ENCODE data around the gene EGFR.

The EGFR gene

GRCh38 chr7:55054758-55055157 is 35.9 kb downstream of the EGFR start:
- Histone ChIP-seq H3K79me2 (ENCODE audit: insufficient read depth, low read length) (no peaks in the 10 kb centered on the region), H2AFZ (ENCODE audit: low read depth, low read length, severe bottlenecking) (no peak overlapping the region), H3K9me2 (replicated peaks; ENCODE audit: insufficient read depth, low read length) (no peaks in the 10 kb centered on the region), H3K4me3 (ENCODE audit: insufficient read depth, low read length, poor library complexity, severe bottlenecking) (no peak overlapping the region), H4K20me1 (ENCODE audit: low read depth, low read length) (no peaks in the 10 kb centered on the region), H3K9ac (ENCODE audit: low read length) (no peak overlapping the region), H3K9me3 (ENCODE audit: insufficient read depth, low read length) (no peaks in the 10 kb centered on the region), H3K27me3 (ENCODE audit: low read length) (no peaks in the 10 kb centered on the region), H3K36me3 (ENCODE audit: low read length) (no peaks in the 10 kb centered on the region), H3K27ac (ENCODE audit: low read depth, low read length) (no peak overlapping the region), H3K4me2 (ENCODE audit: low read depth, low read length, poor library complexity, severe bottlenecking) (no peak overlapping the region), H3F3A (ENCODE audit: insufficient read depth) (no peaks in the 10 kb centered on the region)
- TF ChIP-seq, protein P1, sequence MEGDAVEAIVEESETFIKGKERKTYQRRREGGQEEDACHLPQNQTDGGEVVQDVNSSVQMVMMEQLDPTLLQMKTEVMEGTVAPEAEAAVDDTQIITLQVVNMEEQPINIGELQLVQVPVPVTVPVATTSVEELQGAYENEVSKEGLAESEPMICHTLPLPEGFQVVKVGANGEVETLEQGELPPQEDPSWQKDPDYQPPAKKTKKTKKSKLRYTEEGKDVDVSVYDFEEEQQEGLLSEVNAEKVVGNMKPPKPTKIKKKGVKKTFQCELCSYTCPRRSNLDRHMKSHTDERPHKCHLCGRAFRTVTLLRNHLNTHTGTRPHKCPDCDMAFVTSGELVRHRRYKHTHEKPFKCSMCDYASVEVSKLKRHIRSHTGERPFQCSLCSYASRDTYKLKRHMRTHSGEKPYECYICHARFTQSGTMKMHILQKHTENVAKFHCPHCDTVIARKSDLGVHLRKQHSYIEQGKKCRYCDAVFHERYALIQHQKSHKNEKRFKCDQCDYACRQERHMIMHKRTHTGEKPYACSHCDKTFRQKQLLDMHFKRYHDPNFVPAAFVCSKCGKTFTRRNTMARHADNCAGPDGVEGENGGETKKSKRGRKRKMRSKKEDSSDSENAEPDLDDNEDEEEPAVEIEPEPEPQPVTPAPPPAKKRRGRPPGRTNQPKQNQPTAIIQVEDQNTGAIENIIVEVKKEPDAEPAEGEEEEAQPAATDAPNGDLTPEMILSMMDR (IDR thresholded peaks at IDR 0.05; ENCODE audit: insufficient read depth, low read length, poor library complexity, severe bottlenecking): no peak

DNA sequence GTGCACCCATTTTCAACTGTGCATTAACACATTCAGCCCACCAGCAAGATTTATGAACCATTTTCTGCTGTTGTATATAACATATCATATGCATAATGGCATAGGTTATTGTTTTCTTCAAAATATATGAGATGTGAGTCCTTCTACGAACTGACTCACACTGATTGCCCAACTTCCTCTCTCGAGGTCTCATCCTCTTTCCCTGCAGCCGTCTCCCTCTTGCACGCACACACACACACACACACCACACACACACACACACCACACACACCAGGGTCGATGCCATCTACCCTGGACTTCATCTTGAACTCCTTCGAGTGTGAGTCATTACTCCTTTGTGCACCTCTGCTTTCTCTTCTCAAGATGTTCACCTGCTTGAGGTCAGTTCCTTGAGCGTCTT is 36.7 kb downstream of the EGFR start:
- H3K4me3 ChIP-seq (ENCODE audit: insufficient read depth, low read length, poor library complexity, severe bottlenecking): no peak overlapping the region
- TF ChIP-seq, protein P1 (IDR thresholded peaks at IDR 0.05; ENCODE audit: insufficient read depth, low read length, poor library complexity, severe bottlenecking): no peak
- no peak for TF ChIP-seq EZH2phosphoT487 (conservative IDR thresholded peaks at IDR 0.05; ENCODE audit: low read length)
- no peak overlapping the region for H3K4me2 ChIP-seq (ENCODE audit: low read depth, low read length, poor library complexity, severe bottlenecking)
- H3K27me3 ChIP-seq (ENCODE audit: low read length): no peaks in the 10 kb centered on the region
- no peaks in the 10 kb centered on the region for H3F3A ChIP-seq (ENCODE audit: insufficient read depth)
- H3K36me3 ChIP-seq (ENCODE audit: low read length): no peaks in the 10 kb centered on the region
- no peak overlapping the region for H3K9ac ChIP-seq (ENCODE audit: low read length)
- no peaks in the 10 kb centered on the region for H4K20me1 ChIP-seq (ENCODE audit: low read depth, low read length)
- H2AFZ ChIP-seq (ENCODE audit: low read depth, low read length, severe bottlenecking): no peak overlapping the region
- H3K9me2 ChIP-seq (replicated peaks; ENCODE audit: insufficient read depth, low read length): no peaks in the 10 kb centered on the region
- H3K9me3 ChIP-seq (ENCODE audit: insufficient read depth, low read length): no peaks in the 10 kb centered on the region
- no peak overlapping the region for H3K27ac ChIP-seq (ENCODE audit: low read depth, low read length)
- no peaks in the 10 kb centered on the region for H3K79me2 ChIP-seq (ENCODE audit: insufficient read depth, low read length)

- H3K36me3 ChIP-seq (ENCODE audit: low read length): no peaks in the 10 kb centered on the region
- H3K4me3 ChIP-seq (ENCODE audit: insufficient read depth, low read length, poor library complexity, severe bottlenecking): no peak overlapping the region
- no peak overlapping the region for H3K27ac ChIP-seq (ENCODE audit: low read depth, low read length)
- H3K79me2 ChIP-seq (ENCODE audit: insufficient read depth, low read length): no peaks in the 10 kb centered on the region
- H4K20me1 ChIP-seq (ENCODE audit: low read depth, low read length): no peaks in the 10 kb centered on the region
- H3K4me2 ChIP-seq (ENCODE audit: low read depth, low read length, poor library complexity, severe bottlenecking): no peak overlapping the region
- no peaks in the 10 kb centered on the region for H3K27me3 ChIP-seq (ENCODE audit: low read length)
- no peak for TF ChIP-seq EZH2phosphoT487 (conservative IDR thresholded peaks at IDR 0.05; ENCODE audit: low read length)
- H3K9me2 ChIP-seq (replicated peaks; ENCODE audit: insufficient read depth, low read length): no peaks in the 10 kb centered on the region
- H3K9ac ChIP-seq (ENCODE audit: low read length): no peak overlapping the region
- no peaks in the 10 kb centered on the region for H3F3A ChIP-seq (ENCODE audit: insufficient read depth)
- no peak overlapping the region for H2AFZ ChIP-seq (ENCODE audit: low read depth, low read length, severe bottlenecking)
- H3K9me3 ChIP-seq (ENCODE audit: insufficient read depth, low read length): no peaks in the 10 kb centered on the region
Observed at GRCh38 chr7:55056068-55056467, 37.3 kb downstream of the EGFR start.

DNA sequence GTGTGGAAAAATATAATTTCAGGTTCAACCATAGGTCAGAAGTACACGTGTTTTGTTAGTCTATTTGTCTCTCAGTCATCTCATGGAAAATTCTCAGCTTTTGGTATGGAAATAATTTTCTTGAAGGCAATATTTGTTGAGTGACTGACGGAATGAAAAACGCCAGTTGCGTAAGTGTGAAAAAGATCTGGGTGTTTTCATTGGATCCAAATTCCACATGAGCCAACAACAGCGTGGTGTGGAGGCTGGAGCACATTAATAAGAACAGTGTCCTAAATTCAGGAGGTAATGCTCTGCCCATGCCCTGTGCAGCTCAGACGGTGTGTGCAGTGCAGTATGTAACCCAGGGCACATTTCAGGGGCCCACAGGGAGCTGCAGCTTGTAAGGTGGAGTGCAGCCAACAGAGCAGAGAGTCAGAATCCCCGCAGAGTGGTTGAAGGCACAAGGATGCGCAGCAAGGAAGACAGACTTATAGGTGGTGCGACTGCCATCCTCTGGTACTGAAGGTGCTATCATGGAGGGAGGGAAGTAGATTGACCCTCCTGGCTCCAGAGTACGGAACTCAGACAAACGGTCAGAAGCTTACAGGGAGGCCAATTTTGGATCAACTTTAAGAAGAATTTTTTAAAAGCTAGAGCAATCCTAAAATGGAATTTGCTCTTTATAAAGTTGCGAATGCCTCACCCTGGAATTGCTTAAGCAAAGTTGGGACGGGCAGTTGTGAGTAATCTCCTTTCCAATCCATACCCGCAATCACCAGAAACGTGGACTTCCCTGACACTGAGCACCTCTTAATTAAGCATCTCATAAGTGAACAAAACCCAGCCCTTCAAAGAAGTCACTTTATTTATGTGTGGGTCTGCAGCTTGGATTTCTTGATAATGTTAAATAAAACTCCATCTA is 38.0 kb downstream of the EGFR start:
- Histone ChIP-seq H3K9me2 (replicated peaks; ENCODE audit: insufficient read depth, low read length) (no peaks in the 10 kb centered on the region), H3F3A (ENCODE audit: insufficient read depth) (no peaks in the 10 kb centered on the region), H3K27ac (ENCODE audit: low read depth, low read length) (no peak overlapping the region), H3K4me3 (ENCODE audit: insufficient read depth, low read length, poor library complexity, severe bottlenecking) (no peak overlapping the region), H2AFZ (ENCODE audit: low read depth, low read length, severe bottlenecking) (no peak overlapping the region), H3K36me3 (ENCODE audit: low read length) (no peaks in the 10 kb centered on the region), H4K20me1 (ENCODE audit: low read depth, low read length) (no peaks in the 10 kb centered on the region), H3K4me2 (ENCODE audit: low read depth, low read length, poor library complexity, severe bottlenecking) (no peak overlapping the region), H3K9me3 (ENCODE audit: insufficient read depth, low read length) (no peaks in the 10 kb centered on the region), H3K27me3 (ENCODE audit: low read length) (no peaks in the 10 kb centered on the region), H3K79me2 (ENCODE audit: insufficient read depth, low read length) (no peaks in the 10 kb centered on the region), H3K9ac (ENCODE audit: low read length) (no peak overlapping the region)
- TF ChIP-seq EZH2phosphoT487 (conservative IDR thresholded peaks at IDR 0.05; ENCODE audit: low read length): no peak
- TF ChIP-seq, protein P1 (IDR thresholded peaks at IDR 0.05; ENCODE audit: insufficient read depth, low read length, poor library complexity, severe bottlenecking): no peak
